Endothelial cell of umbilical vein (primary cell): Measurements from ENCODE around the gene ABCA1. TPM values are rescaled to one million over a fixed set of nuclear protein-coding genes. Genes with fewer than 3 reads are reported as not detected.

ENCODE experiments used
- BruUV-seq: library from RNA; stranded (reverse); fragments of 400-500 nt; replicated peaks from 2 replicates; lab custom pipeline; 2021; lab: Mats Ljungman, UMichigan
- CTCF ChIA-PET: fragments of 300-600, 350-600 bp; sonication (Branson Sonifier 250); formaldehyde crosslinking; loops from one replicate; lab custom pipeline; 2021; ENCODE audit warnings: antibody characterized with exemption, inconsistent platforms; lab: Charles Lee
- POLR2A ChIA-PET: fragments of 300-600, 350-600 bp; sonication (Branson Sonifier 250); formaldehyde crosslinking; loops from one replicate; lab custom pipeline; 2021; ENCODE audit warnings: antibody characterized with exemption, inconsistent platforms; lab: Charles Lee
- DNase-seq: peaks from one replicate; pipeline ENCODE4 v3.0.0-alpha.2; 2011; ENCODE audit warnings: low read depth, low spot score
- FAIRE-seq: peaks from 2 replicates; lab custom pipeline; 2011; peaks lifted over from hg19 to GRCh38; lab: Jason Lieb, UNC
- H2AFZ ChIP-seq: 2 replicates; pipeline ENCODE4 v1.6.0; 2012; ENCODE audit warnings: low read depth, low read length, control low read depth, inconsistent platforms
- H3K27ac ChIP-seq: 2 replicates; pipeline ENCODE4 v1.5.1; 2011; ENCODE audit warnings: low read depth, mild to moderate bottlenecking, control low read depth, low read length, moderate library complexity; ENCODE audit not compliant: insufficient read depth
- H3K27me3 ChIP-seq, 2 experiments: 2 replicates each; pipeline versions ENCODE4 v1.6.0 to v1.6.1; 2011; ENCODE audit warnings: low read length in 2 of 2, mixed read lengths in 1 of 2; ENCODE audit not compliant: control insufficient read depth in 2 of 2, insufficient read depth in 2 of 2
- H3K36me3 ChIP-seq, 2 experiments: 2 replicates in 1 of 2; 3 replicates in 1 of 2; pipeline ENCODE4 v1.5.1; 2011; ENCODE audit warnings: low read length in 2 of 2, mild to moderate bottlenecking in 1 of 2, moderate library complexity in 1 of 2; ENCODE audit not compliant: control insufficient read depth in 2 of 2, insufficient read depth in 2 of 2; ENCODE audit errors: extremely low read depth in 1 of 2
- H3K4me1 ChIP-seq: 3 replicates; pipeline ENCODE4 v1.5.1; 2011; ENCODE audit warnings: mild to moderate bottlenecking, low read length; ENCODE audit not compliant: control insufficient read depth, insufficient read depth; ENCODE audit errors: extremely low read depth
- H3K4me2 ChIP-seq: 2 replicates; pipeline ENCODE4 v1.6.1; 2011; ENCODE audit warnings: low read length, control low read depth, mixed read lengths; ENCODE audit not compliant: insufficient read depth
- H3K4me3 ChIP-seq, 3 experiments: fragments of 200-600 bp in 1 of 3; sonication (generic), shearing (Covaris generic) in 1 of 3; replicated peaks in 1 of 3; 2 replicates each; pipeline ENCODE4 v1.5.1; 2011 to 2016; ENCODE audit warnings: control low read depth in 3 of 3, low read length in 3 of 3, mild to moderate bottlenecking in 2 of 3, inconsistent platforms in 1 of 3, low read depth in 1 of 3, moderate library complexity in 1 of 3; ENCODE audit not compliant: insufficient read depth in 1 of 3
- H3K79me2 ChIP-seq: 2 replicates; pipeline ENCODE4 v1.6.0; 2012; ENCODE audit warnings: low read length, inconsistent platforms; ENCODE audit not compliant: control insufficient read depth, insufficient read depth
- H3K9ac ChIP-seq: replicated peaks from 2 replicates; pipeline ENCODE3; 2011; ENCODE audit warnings: low read length, control low read depth; ENCODE audit not compliant: insufficient read depth; ENCODE audit errors: extremely low read depth
- H3K9me1 ChIP-seq: replicated peaks from 3 replicates; pipeline ENCODE4 v1.6.0; 2011; ENCODE audit warnings: mild to moderate bottlenecking, low read length; ENCODE audit not compliant: control insufficient read depth, insufficient read depth; ENCODE audit errors: extremely low read depth
- H3K9me3 ChIP-seq: replicated peaks from 2 replicates; pipeline ENCODE4 v1.5.1; 2012; ENCODE audit warnings: low read length, inconsistent platforms; ENCODE audit not compliant: control insufficient read depth, insufficient read depth
- H4K20me1 ChIP-seq: replicated peaks from 2 replicates; pipeline ENCODE3; 2011; ENCODE audit warnings: mild to moderate bottlenecking, low read length; ENCODE audit not compliant: control insufficient read depth, insufficient read depth; ENCODE audit errors: extremely low read depth
- CTCF ChIP-seq, 2 donors: IDR thresholded peaks; 1 replicate in 1 of 2; 2 replicates in 1 of 2; pipeline ENCODE4 v1.5.1; 2011; ENCODE audit warnings: low read length in 2 of 2, mild to moderate bottlenecking in 2 of 2, moderate library complexity in 2 of 2, control low read depth in 1 of 2, inconsistent platforms in 1 of 2, low read depth in 1 of 2; ENCODE audit not compliant: insufficient read depth in 1 of 2; ENCODE audit errors: extremely low read depth in 1 of 2
- FOS ChIP-seq: IDR thresholded peaks from 2 replicates; pipeline ENCODE4 v1.6.1; 2011; ENCODE audit warnings: mild to moderate bottlenecking, low read length, moderate library complexity, borderline replicate concordance; ENCODE audit not compliant: insufficient read depth
- GATA2 ChIP-seq: IDR thresholded peaks from 2 replicates; pipeline ENCODE4 v1.7.0; 2011; ENCODE audit warnings: low read depth, mild to moderate bottlenecking, moderate library complexity, mixed read lengths, low read length; ENCODE audit not compliant: insufficient read length, insufficient read depth
- MYC ChIP-seq: IDR thresholded peaks from one replicate; pipeline ENCODE4 v1.6.1; 2011; ENCODE audit warnings: mild to moderate bottlenecking, low read depth, low read length
- POLR2A ChIP-seq: IDR thresholded peaks from 2 replicates; pipeline ENCODE4 v1.6.1; 2012; ENCODE audit warnings: low read depth, mild to moderate bottlenecking, control low read depth, low read length
- POLR2AphosphoS5 ChIP-seq: IDR thresholded peaks from 2 replicates; pipeline ENCODE4 v1.6.1; 2012; ENCODE audit warnings: low read depth, mild to moderate bottlenecking, control low read depth, low read length, moderate library complexity; ENCODE audit not compliant: insufficient read depth
- dilution Hi-C: fragments of 300-500 bp; cut with MboI; formaldehyde crosslinking; loops from one replicate; pipeline ENCODE4 v1.15.0; 2019; ENCODE audit warnings: low sequenced_read_pairs; ENCODE audit not compliant: extremely low pct_ligation_motif_present
- intact Hi-C: fragments of 100-400 bp; cut with micrococcal nuclease; formaldehyde crosslinking; loops from one replicate; pipeline ENCODE4 v1.10.0; 2022
- polyA plus RNA-seq, 4 experiments: library from polyadenylated mRNA; depleted of rRNA in 3 of 4; stranded (reverse) in 3 of 4; unstranded in 1 of 4; fragments of >200 nt; gene quantifications; 2 replicates each; pipeline versions ENCODE4 v1.2.1 to v1.2.3, GENCODE V29; 2011 to 2012; ENCODE audit warnings: missing spikeins in 1 of 4
- total RNA-seq: library from RNA; stranded (reverse); gene quantifications from 2 replicates; pipeline ENCODE4 v1.2.3, GENCODE V29; 2021

Gene ABCA1
- total and polyA plus RNA-seq, 2 donors (not counting 3 experiments of a cell fraction or from before 2014, with no cell fraction given): 2.4 to 9.8 TPM

- no peaks in the 10 kb centered on the region for H3K27me3 ChIP-seq
- peak overlapping the region; percentile 69 for H3K4me2 ChIP-seq
- ChIA-PET CTCF (interaction anchor here (2.1 to 4.2 kb wide), 2 partner anchors 10 to 53 kb away, joined by 9 to 24 read pairs; no protein-coding TSS in a partner anchor), POLR2A (no interaction called here)
- H2AFZ ChIP-seq: peak overlapping the region; percentile 79
- H3K9ac ChIP-seq: peak overlapping the region; percentile 68
- FAIRE-seq (no peak), DNase-seq (no peak)
- dilution Hi-C loops: no loop called here
- TF ChIP-seq GATA2 (no peak), CTCF (IDR thresholded peaks at IDR 0.05; ENCODE audit: extremely low read depth in 1 of 2, insufficient read depth in 1 of 2, low read depth in 1 of 2, low read length in 2 of 2) (no peak), POLR2A (no peak), MYC (no peak), POLR2AphosphoS5 (peak; percentile 2), FOS (no peak)
- no peaks in the 10 kb centered on the region for H3K79me2 ChIP-seq
- H4K20me1 ChIP-seq: no peaks in the 10 kb centered on the region
- H3K4me1 ChIP-seq: peaks cover 36% of the 10 kb centered on the region
- peak overlapping the region; percentile 95 for H3K27ac ChIP-seq
- no peaks in the 10 kb centered on the region for H3K9me3 ChIP-seq
- intact Hi-C loops: loop anchor here (2.0 to 5.0 kb wide), 2 partner anchors 45 to 424 kb away; no protein-coding TSS in a partner anchor
- H3K9me1 ChIP-seq: no peaks in the 10 kb centered on the region
- H3K36me3 ChIP-seq: no peaks in the 10 kb centered on the region
- BruUV-seq: TSS peak; percentile 89
- H3K4me3 ChIP-seq: no peak overlapping the region
These were observed 54.5 kb downstream of the ABCA1 start for GRCh38 chr9:104873489-104873850.
